NCI-H187 (cell line): Measurements from ENCODE around the gene G6PC3.
A peak's percentile ranks its signal among the peaks of the same experiment; 100 is the strongest.
"Not testable (repeated sequence)": the region's sequence is repeated elsewhere in the genome, so short reads cannot be mapped to it uniquely, and the experiment has no call there.

Experiments
- DNase-seq, 2 experiments: peaks; one replicate each; lab custom pipeline; 2025; lab: John Stamatoyannopoulos, UW

Gene G6PC3

DNA sequence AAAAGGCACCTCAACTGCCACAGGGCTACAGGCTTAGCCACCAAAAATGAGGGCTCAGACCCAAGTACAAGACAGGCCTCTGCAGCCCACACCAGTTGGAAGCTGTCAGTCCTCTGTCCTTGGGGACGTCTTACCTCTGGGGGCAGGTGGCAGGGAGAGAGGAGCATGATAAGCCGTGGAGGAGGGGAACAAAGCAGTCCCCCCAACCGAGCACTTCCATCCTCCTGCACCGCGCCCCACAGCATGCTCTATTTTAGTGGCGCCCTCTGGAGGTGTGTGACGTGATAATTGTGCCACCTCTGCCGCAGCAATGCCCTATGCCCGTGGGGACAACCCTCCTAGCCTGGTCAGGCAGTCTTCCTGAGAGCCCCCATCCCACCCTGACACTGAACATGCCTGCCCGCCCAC, 13.6 kb downstream of the G6PC3 start:
- DNase-seq: no peak

GRCh38 chr17:44084921-44085320, 14.4 kb downstream of the G6PC3 start:
- no peak for DNase-seq

DNA sequence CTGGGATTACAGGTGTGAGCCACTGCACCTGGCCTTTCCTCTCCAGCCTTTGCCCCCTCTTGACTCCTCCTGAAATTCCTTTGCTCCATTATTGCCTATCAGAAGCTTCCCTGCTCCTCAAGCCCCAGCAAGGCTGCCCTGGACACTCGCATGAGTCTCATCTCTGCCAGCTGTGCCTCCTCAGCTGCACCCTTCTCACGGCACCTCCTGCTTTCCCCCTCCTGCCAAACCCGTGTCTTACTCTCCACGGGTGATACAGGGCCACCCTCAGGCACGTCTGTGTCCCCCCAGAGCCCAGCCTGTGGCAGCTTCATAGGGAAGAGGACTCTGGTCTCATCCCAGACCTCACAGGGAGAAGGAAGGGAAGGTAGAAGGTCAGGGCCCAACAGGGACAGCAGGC, 15.4 kb downstream of the G6PC3 start:
- DNase-seq: no peak

DNA sequence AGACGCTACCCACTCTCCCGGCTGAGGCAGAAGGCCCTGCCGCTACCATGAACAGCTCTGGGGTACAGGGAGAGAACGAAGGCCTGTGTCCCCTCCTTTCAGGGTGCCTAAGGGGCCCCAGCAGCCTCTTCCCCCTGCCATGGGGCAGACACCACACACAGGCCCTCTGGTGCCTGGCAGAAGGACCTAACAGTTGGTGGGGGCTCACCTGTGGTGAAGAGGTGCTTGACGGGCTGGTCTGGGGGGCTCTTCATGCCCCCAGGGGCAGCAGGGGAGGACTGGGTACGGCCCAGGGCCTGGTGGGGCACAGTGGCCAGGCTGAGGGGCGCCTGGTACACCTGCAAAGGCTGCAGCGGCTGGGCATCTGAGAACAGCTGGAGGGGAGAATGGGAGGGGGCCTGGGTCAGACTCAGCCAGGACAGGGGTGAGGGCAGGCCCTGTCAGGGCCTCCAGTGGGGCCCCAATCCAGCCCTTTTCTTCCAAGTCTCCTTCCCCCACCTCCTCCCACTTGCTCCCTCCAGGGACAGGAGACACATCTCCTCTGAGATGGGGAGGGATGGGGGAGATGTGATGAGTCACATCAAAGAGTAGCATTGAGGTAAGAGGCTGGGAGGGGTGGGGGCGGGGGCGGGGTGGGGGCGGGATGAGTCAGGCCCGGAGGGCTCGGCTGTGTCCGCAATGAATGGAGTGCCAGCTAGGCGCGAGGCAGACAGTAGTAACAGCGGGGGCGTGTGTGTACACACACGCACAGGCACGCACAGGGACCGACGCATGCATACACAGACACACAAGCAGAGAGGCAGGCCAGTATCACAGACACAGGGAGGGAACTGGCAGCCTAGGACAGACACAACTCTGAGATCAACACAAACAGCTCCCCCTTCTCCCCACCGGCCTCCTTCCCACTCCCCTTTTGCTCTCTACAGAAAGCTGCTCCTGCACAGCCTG, 16.1 kb downstream of the G6PC3 start:
- no peak for DNase-seq

GRCh38 chr17:44087319-44087718, 16.8 kb downstream of the G6PC3 start:
- DNase-seq: no peak

GRCh38 chr17:44088254-44088653, 17.7 kb downstream of the G6PC3 start:
- DNase-seq: no peak

GRCh38 chr17:44091200-44091997, 20.9 kb downstream of the G6PC3 start:
- no peak for DNase-seq

- no peak for DNase-seq
Measured at GRCh38 chr17:44092051-44092450, 21.5 kb downstream of the G6PC3 start.

DNA sequence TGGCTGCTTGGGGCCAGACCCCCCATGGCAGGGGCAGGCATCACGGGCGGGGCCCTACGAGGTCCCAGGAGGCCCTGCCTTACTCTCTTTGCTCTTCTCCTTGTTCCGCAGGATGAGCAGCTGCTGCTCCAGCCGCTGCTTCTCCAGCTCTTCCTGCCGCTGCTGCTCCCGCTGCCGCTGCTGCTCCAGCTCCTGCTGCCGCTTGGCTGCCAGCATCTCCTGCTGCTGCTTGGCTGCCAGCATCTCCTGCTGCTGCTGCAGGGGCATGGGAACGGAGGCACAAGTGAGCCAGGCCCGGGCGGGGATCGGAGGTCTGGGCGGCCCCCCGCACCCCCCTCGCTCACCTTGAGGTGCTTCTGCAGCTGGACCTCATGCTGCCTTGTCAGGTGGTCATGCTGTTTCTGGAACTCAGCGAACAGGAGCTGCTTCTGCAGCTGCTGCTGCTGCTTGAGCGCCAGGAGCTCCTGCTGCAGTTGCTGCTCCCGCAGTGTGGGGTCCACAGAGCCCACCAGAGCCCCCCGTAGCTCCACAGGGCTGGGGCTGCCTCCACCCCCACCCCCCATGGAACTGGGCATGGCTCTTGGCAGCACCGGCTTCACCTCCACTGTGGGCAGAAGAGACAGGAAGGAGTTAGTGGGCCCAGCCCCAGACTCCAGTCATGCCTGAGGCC, 22.8 kb downstream of the G6PC3 start:
- no peak for DNase-seq

- no peak for DNase-seq
Measured at GRCh38 chr17:44094701-44095387, 24.3 kb downstream of the G6PC3 start.

GRCh38 chr17:44095388-44095646, 24.8 kb downstream of the G6PC3 start:
- DNase-seq: no peak

- DNase-seq: peak; percentile 14 to 48
Measured at GRCh38 chr17:44095647-44096496, 25.3 kb downstream of the G6PC3 start.

DNA sequence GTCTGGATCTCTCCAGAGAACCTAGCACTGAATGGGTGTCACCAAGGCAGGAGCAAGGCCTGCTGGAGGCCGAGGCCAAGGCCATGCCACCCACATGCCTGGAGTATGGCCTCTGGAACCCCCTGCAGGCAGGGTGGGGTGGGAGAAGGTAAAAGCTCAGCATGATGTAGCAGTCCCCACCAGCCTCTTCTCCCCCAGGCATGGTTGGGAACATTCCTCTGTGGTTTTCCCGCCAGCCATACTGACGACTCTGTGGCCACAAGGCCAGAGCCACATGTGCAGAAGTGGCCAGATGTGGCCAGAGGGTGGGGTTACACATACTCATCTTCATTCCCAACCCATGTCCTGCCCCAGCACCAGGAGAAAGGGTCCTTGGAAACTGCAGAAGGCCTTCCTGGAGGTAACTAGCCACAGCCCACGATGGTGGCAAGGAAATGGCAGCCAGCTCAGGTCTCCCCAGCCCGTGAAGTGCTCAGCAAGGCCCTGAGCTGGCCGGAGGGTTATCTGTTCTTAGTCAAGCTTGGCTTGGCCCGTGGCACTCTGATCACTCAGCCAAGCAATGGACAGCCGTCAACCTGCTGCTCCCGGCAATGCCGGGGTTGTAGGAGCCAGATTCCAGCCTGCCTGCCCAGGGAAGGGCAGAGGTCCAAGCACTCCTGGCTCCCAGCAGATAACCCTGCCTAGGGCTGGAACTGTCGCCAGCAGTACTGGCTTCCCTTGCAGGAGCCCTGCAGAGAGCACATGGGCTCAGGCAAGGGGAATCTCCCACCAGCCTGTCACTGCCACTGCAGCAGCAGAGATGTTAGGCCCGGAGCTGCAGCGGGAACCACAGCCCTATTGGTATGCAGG, 26.8 kb downstream of the G6PC3 start:
- no peak for DNase-seq

DNA sequence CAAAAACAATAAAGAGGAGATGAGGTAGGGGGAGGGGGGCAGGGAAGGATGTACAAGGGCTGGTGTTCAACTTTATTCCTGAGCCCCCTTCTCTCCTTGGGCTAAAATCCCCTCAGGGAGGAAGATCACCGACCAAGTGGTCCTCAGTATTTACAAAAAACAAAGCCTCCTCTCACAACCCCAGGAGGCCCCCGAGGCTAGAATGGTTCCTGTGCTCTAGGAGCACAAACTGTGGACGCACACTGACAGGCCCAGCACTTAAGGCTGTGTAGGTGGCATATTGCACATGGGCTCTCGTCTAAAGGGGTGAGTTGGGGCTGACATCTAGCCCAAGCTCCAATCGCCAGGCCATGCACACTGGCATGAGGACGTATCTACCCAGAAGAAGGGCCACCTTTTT, 31.3 kb downstream of the G6PC3 start:
- not testable (repeated sequence) for DNase-seq

- DNase-seq: no peak
Measured at GRCh38 chr17:44102849-44103622, 32.5 kb downstream of the G6PC3 start.

DNA sequence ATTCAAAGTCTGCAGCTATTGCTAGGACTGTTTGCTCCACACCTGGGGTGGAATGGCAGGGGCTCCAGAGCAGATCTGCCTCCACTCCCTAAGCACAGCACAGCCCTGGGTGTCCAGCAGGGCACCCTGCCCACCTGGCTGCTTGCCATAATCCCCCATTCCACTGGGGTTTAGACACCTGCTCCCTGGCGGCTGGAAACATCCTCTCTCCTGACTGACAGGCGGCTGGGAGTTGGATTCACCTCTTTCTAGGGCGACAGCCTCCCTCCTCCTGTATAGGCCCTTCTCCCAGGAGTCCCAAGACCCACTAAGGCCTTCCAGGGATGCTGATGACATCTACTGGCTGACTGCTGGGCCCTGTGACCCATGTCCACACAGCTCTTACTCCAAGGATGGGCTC, 34.9 kb downstream of the G6PC3 start:
- DNase-seq: no peak

DNA sequence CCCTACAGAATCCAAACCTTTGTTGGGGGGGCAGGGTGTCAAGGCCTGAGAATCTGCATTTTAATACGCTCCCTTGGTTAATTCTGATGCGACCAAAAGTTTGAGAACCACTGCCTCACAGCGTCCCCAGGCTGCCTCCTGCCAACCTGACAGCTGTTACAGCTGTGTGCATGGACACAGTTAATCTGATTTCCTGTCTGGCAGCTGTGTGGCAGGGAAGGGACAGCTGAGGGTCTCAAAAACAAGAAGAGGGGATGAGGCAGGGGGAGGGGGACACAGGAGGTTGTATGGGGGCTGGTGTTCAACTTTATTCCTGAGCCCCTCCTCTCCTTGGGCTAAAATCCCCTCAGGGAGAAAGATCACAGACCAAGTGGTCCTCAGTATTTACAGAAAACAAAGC, 35.4 kb downstream of the G6PC3 start:
- DNase-seq: no peak

DNA sequence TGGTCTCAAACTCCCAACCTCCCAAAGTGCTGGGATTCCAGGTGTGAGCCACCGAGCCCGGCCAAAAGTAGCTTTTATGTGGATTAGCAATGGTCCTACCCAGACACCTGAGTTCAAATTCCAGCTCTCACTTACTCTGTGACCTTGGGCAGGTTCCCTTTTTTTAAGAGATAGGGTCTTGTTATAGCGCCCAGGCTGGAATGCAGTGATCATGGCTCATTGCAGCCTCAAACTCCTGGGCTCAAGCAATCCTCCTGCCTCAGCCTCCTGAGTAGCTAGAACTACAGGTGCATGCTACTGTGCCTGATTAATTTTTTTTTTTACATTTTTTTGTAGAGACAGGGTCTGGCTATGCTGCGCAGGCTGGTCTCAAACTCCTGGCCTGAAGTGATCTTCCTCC, 36.3 kb downstream of the G6PC3 start:
- no peak for DNase-seq
